ENCODE measurements around the gene RPL22L1.
"Not testable (repeated sequence)": the region's sequence is repeated elsewhere in the genome, so short reads cannot be mapped to it uniquely, and the experiment has no call there.

Gene RPL22L1

DNA sequence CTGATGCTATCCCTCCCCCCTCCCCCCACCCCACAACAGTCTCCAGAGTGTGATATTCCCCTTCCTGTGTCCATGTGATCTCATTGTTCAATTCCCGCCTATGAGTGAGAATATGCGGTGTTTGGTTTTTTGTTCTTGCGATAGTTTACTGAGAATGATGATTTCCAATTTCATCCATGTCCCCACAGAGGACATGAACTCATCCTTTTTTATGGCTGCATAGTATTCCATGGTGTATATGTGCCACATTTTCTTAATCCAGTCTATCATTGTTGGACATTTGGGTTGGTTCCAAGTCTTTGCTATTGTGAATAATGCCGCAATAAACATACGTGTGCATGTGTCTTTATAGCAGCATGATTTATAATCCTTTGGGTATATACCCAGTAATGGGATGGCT, 8.7 kb upstream of the RPL22L1 start:
- DNase-seq (ENCODE audit: low read depth, low spot score), result not testable (repeated sequence)

DNA sequence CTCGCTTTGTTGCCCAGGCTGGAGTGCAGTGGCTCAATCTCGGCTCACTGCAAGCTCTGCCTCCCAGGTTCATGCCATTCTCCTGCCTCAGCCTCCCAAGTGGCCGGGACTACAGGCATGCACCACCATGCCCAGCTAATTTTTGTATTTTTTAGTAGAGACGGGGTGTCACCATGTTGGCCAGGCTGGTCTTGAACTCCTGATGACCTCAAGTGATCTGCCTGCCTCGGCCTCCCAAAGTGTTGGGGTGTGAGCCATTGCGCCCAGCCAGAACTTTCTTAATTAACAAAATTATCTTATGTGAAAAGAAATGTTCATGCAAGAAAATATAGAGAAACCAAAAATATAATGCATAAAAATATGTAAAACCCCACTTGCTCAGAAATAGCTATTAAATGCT, 7.3 kb upstream of the RPL22L1 start:
- DNase-seq (ENCODE audit: low read depth, low spot score), result not testable (repeated sequence)

DNA sequence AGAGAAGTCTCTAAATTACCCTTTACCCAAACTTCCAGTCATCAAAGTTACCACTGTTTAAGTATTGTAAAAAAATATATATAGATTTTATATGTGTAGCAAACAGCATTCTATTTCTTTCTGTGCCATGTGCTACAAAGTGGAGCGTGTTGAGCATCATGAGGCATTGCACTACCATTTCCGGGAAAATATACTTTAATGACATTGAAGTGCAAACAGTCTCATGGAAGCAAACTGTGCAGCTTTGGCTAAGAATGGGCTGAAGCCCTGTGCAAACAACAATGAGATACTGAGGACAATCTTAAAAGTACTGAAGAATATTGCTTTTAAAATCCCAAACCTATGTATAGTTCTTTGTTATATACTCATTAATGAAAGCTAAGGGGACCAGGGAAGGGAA, 6.5 kb upstream of the RPL22L1 start:
- DNase-seq (ENCODE audit: low read depth, low spot score), result no peak

DNA sequence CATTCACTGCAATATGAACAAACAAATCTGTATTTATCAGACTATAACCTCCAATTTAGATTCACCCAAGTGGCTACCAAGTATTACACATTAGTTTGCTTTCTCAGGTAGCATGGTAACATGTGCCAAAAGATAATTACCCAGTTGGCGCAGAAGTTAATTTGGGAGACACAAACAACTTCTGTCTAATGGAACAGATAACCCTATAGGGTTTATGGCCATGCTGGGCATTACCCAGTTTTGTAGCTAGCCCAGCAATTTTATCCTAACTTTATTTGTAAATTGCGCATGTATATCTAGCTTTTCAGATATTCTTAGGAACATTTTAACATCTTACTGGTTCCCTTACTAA, 780 bp downstream of the RPL22L1 start:
- no peak for DNase-seq (ENCODE audit: low read depth, low spot score)

DNA sequence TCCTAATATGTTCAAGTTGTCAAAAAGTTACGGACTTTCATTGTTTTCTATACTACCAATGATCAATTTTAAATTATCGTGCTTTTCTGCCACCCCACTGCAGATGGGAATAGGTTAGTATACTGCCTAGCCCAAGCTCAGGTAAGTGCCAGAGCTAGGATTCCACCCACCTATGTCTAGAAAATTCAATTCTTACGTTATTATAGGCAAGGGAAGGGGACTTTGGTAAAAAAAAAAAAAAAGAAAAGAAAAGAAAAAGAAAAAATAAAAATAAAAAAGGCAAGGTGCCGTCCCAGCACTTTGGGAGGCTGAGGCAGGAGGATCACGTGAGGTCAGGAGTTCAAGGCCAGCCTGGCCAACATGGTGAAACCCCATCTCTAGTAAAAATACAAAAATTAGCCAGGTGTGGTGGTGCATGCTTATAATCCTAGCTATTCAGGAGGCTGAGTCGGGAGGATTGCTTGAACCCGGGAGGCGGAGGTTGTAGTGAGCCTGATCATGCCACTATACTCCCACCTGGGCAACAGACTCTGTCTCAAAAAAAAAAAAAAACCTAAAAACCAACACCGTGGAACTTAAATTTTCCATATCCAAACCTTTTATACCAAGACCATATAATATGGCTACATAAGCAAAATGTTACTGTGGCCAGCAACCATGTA, 1.3 kb downstream of the RPL22L1 start:
- DNase-seq (ENCODE audit: low read depth, low spot score), result no peak

DNA sequence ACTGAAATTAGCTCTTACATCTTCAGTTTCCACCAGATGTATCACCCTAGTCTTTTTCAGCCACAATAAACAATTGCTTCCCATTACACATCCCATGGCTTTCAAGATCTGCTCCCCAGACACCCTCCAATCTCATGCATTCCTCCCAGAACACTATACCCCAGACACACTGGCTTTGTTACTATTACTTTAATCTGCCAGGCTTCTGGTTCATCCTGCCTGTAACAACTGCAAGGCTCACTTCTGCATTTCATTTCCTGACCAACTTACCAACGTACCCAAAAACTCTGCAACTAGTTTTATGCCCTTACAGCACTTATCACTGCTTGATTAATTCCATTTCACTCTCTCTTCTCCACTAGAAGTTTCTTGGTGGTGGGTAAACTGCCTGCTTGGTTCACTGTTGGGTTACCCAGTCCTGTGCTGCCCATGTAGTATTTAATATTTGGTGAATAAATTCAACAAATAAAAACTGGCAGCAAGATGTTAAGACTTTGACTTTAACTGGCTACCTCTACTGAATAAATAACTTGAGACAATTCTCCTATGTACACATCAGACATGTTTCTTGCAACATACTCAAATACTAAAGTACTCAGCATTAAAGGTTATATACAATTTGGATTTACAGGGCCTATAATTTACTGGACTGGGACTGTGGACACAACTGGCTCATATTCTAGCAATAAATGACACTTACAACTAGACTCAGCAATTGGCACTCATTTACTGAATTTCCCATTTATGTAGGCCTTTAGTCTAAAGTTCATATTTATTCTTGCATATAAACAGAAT, 2.7 kb downstream of the RPL22L1 start:
- no peak for DNase-seq (ENCODE audit: low read depth, low spot score)

DNA sequence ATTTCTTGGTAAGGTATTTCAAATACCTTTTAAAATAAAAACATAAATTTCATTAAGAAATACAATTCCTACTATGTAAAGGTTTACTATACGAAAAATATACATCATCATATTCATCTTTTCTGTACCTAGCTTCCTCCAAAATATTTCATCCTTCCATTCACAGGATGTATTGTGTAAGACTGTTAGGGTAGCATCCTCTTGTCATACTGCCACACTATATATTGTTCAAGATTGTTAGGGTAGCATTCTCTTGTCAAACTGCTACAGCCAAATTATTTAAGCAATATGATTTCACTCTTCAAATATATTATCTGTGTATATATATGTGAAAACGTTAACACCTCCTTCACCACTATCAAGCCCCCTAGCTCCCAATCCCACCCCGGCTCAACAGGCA, 3.5 kb downstream of the RPL22L1 start:
- DNase-seq (ENCODE audit: low read depth, low spot score), result no peak

DNA sequence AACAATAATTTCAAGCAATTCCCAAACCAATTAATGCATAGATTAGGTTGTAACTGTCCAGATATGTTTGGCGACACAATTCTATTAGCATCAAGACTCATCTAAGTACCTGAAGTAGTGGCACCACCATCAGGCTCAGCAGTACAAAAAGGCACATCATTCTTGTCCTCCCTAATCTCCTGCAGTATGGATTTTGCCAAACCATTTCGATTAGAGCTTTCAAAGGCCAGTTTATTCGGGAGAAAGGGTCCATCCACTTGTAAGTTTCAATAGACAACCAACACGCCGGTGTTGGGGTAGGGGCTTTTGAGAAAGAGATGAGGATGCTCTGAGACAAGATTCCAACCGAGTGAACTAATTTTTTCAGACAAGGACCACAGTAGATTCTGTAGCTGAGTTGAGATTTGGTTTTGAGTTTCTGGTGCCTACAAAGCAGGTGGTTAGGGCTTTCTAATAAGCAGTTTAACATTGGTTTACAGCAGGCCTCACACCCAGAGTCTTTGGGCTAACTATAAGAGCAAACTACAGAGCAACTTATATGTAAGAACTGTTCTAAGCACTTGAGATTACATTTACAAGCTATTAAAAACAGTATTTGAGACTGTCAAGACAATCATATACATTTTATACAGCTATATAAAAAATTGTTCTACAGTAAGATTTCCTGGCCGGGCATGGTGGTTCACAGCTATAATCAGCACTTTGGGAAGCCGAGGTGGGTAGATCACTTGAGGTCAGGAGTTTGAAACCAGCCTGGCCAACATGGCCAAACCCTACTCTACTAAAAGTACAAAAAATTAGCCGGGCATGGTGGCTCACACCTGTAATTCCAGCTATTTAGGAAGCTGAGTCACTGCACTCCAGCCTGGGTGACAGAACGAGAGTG, 4.5 kb downstream of the RPL22L1 start:
- no peak for DNase-seq (ENCODE audit: low read depth, low spot score)

DNA sequence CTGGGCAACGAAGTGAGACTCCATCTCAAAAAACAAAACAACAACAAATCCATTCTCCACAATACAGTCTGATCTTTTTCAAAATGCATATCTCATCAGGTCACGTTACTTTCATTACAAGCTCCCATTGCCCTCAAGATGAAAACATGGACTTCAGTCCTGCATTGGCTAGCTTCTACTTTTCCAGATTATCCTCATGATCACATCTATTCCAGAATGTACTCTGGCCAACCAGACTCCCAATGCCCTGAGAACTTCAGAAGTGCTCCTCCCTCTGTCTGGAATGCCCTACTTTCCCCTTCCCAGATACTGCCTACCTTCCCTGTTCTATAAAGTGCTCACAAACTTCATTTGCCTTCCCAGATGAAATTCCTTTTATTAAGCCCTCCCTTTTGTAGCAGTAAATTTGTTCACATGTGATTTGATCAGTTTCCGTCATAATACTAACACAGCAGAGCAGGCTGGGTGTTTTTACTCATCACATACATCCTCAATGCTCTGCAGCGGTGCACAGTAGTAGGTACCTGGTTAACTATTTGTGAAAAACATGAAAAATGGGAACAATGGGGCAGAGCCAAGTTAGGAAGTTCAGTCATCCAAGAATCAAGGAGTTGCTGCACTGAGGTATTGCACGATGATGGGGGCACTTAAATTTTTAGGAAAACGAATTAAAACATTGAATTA, 5.3 kb downstream of the RPL22L1 start:
- DNase-seq (ENCODE audit: low read depth, low spot score), result no peak

DNA sequence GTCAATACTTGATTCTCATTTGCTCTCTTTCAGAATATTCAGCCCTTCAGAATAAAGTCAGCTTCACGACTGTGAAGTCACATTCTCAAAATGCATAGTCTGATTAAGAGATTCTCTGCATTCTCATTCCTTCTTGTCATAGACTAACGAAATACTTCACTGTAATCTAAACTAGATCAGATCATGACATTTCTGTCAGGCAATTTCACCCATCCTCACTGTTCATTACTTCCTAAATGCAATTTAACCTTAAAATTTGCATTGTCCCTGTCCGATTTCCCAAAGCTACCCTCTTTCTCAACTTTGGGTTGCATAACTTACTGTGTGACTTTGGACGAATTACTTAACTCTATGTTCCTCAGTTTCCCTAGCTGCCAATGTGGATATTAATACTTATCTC, 6.2 kb downstream of the RPL22L1 start:
- DNase-seq (ENCODE audit: low read depth, low spot score), result no peak

DNA sequence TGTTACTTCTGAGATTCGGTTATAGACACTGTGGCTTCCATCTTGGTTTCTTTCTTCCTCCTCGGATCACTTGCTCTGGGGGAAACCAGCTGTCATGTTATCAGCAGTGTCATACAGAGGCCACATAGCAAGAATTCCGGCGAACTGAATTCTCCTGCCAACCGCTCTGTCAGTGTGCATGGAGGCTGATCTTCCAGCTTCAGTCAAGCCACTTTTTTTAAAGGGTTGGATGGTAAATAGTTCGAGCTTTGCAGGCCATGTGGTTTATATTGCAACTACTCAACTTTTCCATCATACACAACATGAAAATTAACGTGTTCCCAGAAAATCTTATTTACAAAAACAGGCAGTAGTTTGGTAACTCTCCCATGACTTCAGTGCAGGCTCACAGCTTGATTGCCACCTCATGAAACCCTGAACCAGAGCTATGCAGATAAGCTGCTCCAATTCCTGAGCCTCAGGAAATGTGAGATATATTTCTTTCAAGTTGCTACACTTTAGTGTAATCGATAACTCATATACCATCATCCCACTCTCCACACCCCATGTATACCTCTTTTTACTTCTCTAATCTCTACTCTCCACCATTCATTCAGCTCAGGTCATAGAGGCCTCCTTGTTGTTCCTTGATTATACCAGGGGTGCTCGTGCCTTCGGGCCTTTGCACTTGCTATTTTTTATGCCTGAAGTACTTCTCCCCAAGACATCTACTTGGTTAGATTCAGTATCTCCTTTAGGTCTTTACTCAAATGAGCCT, 7.2 kb downstream of the RPL22L1 start:
- no peak for DNase-seq (ENCODE audit: low read depth, low spot score)

DNA sequence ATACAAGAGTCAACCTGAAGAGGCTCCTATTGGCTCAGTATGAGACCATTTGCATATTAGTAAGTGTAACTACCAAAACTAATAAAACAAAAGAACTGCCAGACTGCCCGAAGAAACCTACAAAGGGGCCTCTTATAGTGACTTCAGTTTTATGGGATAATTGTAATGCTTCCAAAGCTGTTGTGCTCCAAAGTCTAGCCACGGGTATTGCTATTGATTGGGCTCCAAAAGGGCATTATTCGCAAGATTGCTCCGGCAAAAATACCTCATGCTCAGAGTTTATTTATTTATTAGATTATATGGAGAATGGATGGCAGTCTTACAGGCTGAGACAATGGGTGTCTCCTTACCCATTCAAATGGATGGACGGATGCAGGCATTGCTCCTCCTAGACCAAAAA, 11.4 kb downstream of the RPL22L1 start:
- DNase-seq (ENCODE audit: low read depth, low spot score), result no peak

DNA sequence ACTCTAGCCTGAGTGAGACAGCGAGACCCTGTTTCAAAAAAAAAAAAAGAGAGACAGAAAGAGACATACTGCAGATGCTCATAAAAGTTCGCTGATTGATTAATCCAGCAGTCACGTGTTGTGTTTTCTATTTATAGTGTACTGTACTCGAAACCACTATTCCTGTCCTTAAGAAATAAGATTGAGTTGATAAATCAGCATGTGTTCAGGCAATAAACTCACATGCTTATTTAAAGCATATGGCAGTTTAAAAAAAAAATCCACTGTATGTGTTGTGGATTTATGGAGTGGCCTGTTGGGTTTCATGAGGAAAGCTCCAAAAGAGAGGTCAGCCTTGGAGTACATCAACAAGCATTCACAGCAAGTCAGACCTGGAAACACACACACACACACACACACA, 17.7 kb downstream of the RPL22L1 start:
- DNase-seq (ENCODE audit: low read depth, low spot score), result no peak

DNA sequence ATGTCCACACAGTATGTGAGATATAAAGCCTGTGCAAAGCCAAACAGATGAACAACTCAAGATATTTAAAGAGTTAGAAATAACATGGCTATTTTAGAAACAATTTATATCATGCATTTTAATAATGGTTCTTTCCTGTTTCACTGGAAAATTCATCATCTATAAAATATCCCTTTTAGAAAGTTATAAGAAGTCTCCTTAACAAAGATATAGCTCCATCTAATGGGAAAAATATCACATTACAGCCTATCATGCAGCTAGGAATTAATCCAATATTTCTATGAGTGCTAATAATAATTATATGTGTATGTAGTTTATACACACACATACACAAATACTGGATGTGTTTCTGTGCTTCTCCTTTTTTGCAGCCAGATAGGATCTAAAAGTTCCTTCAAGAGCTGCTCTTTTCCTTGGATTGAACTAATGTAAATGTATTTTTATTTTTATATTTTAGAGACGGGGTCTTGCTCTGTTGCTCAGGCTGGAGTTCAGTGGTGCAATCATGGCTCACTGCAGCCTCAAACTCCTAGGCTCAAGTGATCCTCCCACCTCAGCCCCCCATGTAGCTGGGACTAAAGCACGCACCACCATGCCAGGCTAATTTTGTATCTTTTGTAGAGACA, 21.6 kb downstream of the RPL22L1 start:
- DNase-seq (ENCODE audit: low read depth, low spot score), result no peak

DNA sequence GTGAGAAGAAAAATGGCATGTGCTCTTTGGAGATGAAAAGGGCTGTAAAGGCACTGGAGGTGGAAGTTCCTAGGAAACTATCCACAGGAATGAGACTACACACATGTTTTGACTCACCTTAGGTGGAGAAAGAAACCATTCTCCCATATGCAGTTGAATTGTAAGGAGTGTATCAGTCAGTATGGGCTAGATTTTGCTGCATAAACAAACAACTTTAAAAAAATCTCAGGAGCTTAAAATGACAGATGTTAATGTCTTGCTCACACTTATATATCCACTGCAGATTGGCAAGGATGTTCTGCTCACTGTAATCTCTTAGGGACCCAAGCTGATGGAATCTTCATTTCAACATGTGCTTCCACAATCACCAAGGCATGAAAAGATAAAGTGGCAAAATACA, 25.6 kb downstream of the RPL22L1 start:
- no peak for DNase-seq (ENCODE audit: low read depth, low spot score)

DNA sequence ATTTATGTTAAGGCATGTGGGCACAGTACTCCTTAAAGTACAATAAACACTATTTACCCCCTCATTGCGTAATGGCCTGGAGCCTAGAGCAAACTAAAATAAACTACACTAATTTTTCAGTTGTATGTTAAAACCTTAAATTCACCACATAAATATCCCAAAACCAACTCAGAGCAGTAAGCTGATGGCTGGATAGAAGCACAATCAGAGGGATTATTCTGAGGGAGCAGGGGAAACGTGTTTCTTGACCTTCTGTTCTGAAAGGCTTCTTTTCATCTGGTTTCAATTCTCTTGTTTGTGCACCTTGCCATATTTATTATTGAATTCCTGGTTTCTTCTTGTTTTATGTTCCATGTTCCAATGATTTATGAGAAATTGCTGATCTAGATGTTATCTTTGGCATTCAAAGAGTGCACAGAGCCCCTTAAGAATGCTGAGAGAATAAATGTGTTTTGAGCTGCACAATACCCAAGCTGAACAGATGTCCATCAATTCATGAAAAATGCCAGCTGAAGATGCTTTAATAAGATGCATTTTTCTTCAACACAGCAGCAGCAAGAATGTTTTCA, 29.6 kb downstream of the RPL22L1 start:
- DNase-seq (ENCODE audit: low read depth, low spot score), result no peak

DNA sequence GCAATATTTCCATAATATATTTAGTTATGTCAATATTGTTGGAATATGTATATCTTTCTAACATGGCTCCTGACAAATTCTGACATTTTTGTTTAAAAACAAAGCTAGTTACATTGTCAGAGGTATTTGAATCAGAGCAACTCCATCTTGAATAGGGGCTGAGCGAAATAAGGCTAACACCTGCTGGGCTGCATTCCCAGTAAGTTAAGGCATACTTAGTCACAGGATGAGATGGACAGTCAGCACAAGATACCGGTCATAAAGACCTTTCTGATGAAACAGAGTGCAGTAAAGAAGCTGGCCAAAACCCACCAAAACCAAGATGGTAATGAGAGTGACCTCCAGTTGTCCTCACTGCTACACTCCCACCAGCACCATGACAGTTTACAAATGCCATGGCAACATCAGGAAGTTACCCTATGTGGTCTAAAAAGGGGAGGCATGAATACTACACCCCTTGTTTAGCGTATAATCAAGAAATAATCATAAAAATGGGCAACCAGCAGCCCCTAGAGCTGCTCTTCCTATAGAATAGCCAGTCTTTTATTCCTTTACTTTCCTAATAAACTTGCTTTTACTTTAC, 30.4 kb downstream of the RPL22L1 start:
- no peak for DNase-seq (ENCODE audit: low read depth, low spot score)

DNA sequence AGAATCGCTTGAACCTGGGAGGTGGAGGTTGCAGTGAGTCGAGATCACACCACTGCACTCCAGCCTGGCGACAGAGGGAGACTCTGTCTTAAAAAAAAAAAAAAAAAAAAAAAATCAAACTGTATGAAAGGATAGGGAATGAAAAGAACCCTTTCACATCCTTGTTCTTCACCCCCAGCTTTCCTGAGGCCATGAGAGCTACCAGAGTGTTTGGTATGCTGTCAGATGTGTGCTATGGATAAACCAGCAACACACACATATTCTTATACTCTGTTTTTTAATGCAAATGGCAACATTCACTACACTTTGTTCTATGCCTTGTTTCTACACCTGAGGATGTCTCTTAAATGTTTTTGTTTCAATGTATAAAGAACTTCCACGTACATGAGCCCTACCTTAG, 33.5 kb downstream of the RPL22L1 start:
- no peak for DNase-seq (ENCODE audit: low read depth, low spot score)

DNA sequence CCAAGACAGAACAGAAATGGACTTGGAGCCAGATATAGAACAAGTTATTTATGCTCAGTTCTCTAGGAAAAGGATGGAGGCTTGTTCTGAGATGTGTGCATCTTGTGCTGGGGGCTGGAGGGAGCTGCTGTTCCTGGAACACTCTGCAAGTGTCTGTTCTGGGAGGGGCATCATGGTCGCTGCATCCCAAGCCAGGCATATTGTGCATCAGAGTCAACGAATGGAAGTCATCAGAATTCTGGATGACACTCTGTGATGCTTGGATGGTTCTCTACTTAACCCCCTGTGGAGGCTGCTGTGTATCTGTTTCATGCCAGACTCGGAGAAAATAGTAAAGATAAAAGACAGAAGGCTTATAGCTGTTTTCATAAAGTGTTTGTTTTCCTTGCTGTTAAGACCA, 34.7 kb downstream of the RPL22L1 start:
- no peak for DNase-seq (ENCODE audit: low read depth, low spot score)

DNA sequence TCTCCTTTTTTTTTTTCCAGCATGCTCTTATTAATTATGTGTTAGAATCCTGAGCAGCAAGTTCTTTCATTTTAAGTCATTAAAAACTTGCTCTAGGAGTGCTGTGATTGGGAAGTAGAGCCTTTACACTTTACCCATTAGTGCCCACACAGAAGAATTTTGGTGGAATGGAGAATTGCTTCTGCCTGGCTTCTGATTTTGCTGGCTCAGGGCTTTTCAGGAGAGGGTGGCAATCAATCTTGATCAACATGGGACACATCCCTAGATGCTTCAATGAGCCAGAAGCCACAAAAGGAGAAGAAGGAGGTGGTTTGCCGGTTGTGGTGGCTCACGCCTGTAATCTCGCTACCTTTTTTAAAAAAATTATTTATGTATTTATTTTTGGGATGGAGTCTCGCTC, 39.4 kb downstream of the RPL22L1 start:
- DNase-seq (ENCODE audit: low read depth, low spot score), result no peak
